Activated T-cell treated with anti-CD3 and anti-CD28 coated beads, Interleukin-2, amount 50 U/mL, for 48 hours (primary cell): Measurements from ENCODE around the gene CRIP2.

ENCODE experiments used
- DNase-seq, 2 experiments: peaks; one replicate each; pipeline ENCODE4 v3.0.0-alpha.2; 2020

The CRIP2 gene, protein sequence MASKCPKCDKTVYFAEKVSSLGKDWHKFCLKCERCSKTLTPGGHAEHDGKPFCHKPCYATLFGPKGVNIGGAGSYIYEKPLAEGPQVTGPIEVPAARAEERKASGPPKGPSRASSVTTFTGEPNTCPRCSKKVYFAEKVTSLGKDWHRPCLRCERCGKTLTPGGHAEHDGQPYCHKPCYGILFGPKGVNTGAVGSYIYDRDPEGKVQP

DNA sequence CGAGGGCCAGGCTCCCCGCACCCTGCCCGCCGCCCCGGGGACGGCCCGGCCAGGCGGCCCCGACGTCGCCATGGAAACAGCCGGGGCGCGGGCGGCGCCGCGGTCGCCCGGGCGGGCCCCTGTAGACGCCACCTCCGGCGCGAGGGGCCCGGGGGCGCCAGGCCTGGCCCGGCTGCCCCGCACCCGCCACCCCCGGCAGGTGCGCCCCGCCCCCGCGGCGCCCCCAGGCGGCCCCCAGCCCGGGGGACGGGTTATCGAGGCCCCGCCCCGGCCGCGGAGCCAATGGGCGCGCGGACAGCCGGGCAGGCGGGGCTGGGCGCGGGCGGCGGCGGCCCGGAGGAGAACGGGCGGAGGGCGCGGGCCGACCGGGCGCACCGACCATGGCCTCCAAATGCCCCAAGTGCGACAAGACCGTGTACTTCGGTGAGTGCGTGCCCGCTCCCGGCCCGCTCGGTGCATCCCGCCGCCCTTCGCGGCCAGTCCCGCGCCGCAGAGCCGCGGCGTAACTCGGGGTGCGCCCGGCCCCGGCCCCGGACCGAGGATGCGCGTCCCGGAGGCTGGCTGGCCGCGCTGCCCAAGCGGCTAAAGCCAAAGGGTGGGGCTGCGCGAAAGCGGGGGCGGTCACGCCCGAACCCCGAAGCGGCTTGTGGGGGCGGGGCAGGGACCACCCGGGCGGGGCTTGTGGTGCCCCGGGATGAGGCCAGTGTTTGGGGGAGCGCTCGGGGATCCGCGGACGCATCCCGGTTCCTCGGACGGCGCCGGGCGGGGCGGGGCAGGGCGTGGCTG is at the start of gene CRIP2:
Gene CRIP2, plus strand, starts transcription at position 339 of the 786 bp plus-strand sequence. Its CDS starts 42 bp downstream, at position 381.
- DNase-seq: no peak

DNA sequence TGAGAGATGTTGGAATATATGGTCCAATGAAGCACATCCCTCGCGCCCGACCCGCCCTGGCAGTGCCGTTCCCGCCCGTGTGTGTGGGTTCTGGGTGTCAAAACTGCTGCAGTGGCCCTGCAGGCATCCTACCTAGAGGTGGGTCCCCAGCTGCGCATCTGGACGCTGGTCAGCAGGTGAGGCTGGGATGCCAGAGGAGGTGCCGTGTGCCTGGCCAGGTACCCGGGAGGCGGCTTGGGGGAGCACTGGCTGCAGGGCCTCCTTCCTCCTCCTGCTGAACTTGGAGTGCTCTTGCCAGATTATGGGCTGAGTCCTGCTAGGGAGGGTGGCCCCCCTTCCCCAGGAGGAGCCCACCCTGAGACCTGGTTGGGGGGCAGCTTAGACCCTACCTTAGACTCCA is 49.8 kb upstream of the CRIP2 start:
- DNase-seq: no peak

DNA sequence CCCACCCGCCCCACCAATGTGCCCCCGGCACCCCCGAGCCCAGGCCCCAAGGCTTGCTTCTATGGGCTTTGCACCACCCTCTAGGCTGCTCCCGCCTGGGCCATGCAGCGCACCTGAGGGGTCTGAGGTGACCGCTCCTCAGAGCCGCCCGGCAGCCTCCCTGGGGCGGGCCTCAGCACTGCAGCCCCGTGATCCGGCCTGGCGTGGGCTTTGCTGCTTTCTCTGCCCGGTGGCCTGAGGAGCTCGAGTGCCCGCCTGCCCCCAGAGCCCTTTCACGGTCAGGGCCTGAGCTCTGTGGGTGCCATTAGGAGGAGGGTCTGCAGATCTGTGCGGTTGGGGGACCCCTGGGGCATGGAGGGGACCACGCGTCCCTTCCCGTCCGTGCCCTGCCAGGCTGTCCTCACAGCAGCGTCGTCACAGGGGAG is 48.8 kb upstream of the CRIP2 start:
- no peak for DNase-seq

DNA sequence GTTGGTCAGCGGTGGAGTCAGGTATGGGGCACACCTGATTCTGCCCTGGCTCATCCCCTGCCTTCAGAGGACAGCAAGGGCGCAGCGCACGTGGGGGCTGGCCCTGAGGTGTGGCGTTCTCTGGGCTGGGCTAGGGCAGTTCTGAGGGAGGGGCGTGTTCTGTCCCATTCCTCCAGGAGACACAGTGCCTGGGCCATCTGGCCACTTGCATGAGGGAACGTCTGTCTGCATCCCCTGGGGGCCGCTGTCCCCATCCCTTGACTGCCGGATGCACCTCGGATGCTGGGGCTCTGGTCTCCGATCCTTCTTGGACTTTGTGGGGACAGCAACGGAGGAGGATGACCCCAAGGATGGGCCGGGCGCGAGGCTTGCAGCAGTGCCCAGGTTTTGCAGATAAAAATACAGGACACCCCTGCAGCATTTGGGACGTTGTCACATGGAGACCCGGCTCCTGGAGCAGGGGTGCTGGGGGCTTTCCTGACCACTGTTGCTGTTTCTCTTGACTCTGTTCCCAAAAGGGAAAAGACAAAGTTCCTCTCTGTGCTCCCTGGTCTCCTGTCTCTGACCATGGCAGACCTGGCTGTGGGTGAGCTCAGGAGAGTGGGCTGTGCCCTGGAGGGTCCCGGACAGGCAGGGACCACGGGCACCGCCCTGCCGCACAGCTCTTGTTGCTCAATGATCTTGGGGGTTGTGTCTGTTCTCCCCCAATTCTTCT is 48.0 kb upstream of the CRIP2 start:
- DNase-seq: no peak

DNA sequence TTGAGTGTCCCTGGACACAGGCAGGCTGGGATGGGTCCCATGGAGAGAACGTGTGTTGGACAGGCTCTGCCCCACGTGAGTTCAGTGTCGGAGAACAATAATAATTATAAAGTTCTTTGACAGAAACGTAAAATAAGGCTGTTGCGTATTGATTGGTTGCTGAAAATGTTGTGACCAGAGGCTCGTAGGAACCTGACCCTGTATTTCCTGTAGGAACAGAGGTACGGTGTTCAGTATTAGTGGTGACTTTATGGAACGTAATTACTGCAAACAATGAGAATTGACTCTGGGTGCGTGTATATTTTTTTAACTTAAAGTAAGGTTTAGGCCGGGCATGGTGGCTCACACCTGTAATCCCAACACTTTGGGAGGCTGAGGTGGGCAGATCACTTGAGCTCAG is 47.2 kb upstream of the CRIP2 start:
- DNase-seq: no peak

DNA sequence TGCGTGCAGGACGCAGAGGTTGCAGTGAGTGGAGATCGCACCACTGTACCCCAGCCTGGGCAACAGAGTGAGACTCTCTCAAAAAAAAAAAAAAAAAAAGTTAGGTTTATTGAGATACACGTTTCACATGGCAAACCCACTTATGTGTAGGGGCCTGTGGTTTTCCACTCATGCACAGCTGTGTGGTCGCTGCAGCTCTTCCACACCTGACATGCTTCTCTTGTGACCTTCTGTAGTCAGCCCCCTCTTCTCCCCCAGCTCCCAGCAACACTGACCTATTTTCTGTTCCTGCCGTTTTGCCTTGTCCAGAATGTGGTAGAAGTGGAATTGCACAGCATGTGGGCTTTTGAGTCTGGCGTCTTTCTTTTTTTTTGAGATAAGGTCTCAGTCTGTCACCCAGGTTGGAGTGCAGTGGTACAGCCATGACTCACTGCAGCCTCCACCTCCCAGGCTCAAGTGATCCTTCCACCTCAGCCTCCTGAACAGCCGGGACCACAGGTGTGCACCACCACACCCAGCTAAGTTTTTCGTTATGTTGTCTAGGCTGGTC is 46.6 kb upstream of the CRIP2 start:
- DNase-seq: no peak

DNA sequence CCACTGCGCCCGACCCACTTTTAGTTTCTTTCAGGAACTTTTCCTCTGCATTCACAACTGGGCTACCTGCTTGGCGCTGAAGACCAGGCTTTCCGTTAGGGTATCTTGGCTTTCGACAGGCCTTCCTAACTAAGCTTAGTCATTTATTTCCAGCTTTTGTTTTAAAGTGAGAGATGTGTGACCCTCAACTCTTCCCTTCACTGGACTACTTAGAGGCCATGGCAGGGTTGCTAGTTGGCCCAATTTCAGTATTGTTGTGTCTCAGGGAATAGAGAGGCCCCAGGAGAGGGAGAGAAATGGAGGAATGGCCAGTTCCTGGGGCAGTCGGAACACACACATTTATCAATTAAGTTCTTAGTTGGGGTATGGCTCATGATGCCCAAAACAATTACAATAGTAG is 44.6 kb upstream of the CRIP2 start:
- DNase-seq: no peak

DNA sequence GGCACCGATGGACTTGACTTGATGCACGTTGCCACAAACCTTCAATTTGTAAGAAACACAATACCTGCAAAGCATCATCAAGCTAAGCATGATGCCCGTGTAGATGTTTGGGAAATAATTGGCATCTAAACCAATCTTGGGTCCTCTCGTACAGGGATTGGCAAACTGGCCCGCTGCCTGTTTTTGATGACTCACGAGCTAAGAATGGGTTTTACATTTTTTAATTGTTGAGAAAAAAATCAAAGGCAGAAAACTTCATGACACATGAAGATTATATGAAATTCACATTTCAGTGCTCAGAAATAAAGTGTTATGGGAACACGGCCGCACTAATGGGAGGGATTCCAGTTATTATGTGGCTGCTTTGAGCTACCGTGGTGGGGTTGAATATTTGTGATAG is 44.1 kb upstream of the CRIP2 start:
- DNase-seq: no peak

DNA sequence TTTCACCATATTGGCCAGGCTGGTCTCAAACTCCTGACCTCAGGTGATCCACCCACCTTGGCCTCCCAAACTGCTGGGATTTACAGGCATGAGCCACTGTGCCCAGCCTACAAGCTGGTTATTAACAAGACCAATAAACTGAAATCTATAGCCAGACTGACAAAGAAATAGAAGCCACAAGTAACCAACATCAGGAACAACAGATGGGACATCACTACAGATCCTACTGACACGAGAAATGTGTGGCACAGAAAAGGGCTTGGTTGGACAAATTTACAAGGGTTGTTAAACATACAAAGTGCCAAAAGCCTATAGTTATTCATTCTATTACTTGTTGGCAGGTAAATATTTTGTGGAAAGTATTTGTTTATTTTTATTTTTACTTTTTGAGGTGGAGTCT is 43.4 kb upstream of the CRIP2 start:
- no peak for DNase-seq

DNA sequence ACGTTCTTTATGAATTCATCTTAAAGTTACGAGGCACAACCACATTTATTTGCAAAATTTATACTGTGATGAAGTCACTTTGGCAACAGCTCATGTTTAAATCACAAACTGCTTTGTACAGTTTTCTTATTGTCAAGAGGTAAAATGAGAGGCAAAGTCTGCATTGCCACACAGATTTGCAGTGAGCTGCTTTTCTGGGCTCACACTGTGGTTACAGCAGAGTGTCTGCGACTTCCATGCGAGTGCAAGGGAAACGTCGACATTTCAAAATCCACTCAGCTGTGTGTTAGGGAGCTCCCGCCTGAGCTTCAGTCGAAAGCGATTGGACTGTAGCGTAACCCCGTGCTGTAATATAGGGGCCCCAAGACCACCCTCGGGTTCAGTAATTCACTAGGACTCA is 42.0 kb upstream of the CRIP2 start:
- DNase-seq: no peak

DNA sequence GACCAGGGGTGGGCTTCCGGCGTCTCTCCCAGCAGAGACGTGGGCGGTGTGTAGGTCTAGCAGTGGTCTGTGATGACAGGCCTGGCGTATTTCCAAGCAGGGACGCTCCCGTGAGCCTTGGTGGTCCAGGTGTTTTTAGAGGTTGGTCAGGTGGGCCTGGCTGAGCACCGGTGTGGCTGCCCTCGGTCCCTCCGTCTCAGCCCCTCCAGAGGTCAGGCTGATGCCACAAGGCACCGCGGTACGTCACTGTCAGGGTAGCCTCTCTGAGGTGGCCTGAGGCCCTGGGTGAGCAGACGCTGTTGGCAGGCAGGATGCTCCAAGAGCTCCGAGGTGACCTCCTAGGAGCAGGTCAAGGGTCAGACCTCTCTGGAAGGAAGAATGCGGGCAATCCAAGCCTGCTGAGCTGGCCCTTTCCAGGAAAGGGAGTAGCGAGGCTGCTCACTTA is 41.4 kb upstream of the CRIP2 start:
- DNase-seq: no peak

DNA sequence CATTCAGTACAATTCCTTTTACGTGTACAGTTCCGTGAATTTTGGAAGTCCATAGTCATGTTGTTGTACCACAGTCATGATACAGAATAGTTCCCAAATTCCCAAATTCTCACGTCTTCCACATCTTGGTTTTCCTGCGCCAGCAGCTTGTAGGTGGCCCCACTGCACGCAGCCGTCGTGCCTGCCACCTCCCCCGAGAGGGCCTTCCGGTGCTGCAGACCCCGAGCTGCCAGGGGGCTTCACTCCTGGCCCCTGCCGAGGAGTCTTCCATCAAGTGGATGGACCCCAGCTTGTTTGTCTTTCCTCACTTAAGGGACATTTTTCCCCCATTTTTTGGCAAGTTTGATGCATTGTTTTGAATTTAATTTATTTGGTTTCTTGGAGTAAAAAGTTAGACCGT is 38.2 kb upstream of the CRIP2 start:
- no peak for DNase-seq

DNA sequence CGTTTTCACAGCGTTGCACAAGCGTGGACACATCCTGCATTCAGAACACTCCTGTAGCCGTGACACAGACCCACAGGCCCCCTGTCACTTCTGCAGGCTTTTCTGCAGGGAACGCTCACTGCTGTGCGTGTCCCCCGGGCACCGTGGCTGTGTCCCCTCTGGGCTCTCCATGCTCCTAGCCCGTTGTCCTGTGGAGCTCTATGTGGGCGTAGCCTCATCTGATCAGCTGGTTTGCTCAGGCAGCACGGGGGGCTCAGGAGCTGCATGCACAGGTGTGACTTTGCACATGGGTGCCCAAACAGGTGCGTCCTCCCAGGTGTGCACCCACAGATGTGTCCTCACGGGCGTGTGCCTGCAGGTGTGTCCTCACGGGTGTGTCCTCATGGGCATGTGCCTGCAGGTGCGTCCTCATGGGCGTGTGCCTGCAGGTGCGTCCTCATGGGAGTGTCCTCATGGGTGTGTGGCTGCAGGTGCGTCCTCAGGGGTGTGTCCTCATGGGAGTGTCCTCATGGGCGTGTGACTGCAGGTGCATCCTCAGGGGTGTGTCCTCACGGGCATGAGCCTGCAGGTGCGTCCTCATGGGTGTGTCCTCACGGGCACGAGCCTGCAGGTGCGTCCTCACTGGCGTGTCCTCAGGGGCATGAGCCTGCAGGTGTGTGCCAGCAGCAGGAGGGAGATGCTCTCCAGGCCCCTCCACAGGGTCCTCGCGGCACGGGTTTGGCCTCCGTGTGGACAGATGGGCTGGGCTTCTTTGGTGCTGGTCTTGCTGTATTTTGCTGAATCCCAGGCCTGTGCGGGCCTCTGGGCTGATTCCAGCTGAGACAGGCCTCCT is 37.5 kb upstream of the CRIP2 start:
- DNase-seq: no peak

DNA sequence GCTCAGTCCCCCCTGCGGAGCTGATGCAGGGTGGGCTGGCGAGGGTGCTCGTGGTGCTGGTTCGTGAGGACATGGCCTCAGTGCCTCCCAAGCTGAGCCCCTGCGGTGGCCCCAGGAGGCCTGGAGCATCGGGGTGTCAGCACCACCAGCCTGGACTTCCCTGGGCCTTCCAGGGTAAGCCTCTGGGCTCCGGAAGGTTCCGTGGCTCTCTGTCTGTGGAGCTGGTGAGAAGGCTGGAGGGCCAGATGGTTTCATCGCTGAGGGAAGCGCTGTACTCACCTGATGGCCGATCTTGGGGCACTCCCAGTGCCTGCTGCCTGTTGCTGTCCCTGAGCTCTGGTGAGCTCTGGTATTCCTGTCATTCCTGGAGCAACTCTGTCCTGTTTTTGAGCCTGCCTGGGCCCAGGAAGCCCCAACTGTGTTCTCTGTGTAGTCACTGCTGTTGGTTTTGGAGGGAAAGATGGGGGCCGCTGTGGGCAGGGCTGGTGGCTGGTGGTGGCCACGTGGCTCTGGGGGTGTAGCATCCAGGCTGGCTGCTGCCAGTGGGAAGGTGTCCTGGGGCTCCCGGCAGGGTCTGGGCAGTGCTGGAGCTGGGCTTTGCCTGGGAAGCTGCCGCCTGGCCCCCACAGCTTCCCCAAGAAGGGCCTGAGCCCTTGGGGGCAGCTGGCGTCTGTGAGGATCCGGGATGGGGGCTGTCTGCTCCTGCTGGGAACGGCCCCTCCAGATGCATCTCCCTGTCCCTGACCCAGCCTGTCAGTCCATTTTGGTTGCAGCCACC is 36.7 kb upstream of the CRIP2 start:
- no peak for DNase-seq

DNA sequence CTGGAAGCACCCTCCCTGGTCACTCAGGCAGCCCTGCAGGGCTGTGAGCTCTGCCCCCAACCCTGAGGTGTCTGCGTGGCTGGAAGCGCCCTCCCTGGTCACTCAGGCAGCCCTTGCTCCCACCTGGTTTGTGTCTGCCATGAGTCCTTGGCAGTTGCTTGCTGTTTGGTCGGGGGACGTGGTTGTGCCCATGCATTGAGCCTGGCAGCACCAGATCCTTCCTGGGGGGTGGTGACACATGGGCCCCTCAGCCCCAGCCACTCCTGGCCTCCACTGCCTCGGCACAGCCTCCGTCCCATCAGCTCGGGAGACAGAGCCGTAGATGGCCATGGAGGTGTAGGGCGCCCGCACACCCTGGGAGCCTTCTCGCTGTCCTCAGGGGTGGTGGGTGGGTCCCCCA is 35.4 kb upstream of the CRIP2 start:
- DNase-seq: no peak

DNA sequence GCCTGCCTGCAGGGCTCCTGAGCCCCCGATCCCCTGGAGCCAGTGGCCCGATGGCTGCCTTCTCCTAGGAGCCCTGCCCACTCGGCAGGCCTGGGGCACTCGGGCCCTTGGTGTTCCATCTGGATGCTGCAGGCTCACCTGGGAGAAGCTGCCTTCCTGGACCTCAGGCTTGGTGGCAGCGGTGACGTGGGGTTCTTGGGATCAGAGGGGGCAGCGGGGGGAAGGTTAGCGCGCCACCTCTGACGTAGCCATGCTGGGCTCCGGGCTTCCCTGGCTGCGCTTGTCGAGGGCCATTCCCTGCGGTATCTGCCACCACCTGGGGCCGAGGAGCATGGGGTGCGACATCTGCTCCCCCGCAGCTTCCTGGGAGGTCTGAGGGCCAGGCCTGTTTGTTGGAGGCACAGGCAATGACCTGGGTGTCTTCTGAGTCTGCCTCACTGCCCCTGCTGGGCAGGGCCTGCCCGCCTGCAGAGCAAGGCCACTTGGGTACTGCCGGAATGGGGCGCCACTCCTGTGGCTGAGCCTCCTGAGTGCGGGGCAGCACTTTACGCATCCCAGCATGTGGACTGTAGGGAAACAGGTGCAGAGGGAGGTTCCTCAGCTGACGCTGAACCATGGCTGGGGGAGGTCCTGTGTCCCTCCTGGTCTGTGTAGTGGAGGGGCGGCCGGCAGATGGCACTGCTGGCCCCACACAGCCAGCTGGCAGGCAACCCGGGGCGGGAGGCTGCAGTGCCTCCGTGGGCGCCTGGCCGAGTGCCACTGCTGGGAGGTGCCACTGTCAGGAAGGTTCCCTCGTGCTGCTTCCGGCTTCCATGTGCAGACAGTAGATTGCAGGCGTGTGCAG is 34.7 kb upstream of the CRIP2 start:
- DNase-seq: no peak

DNA sequence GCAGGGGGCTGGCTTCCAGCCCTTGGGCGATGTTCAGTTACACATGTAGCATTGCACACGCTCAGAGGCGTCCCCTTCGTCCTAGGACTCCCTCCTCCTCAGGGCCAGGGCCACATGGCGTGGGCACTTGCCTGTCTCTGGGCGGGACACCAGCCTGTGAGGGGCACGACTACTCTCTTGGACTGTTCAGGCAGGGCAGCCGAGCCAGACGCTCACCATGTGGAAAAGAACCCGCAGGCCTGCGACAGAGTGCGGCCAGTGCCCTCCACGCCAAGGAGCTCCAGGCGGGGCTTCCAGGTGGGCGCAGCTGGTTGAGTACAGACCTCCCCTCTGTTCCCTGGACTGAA is 34.1 kb upstream of the CRIP2 start:
- DNase-seq: no peak

DNA sequence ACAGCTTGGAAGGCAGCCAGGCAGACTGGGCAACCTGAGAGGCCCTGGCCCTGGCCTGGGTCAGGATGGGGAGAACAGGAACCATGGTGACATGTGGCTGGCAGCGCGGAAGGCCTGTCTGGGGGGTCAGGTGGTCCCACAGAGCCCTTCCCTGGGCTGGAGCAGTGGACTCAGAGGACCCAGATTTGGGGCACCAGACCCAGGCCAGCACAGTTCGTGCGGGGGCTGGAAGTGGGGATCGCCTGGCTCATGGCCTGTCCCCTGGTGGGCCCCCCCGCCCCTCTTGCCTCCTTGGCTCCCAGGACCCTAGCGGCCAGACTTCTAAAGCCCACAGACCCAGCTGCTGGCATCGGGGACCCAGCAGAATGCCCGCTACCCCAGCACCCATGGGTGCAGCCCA is 33.6 kb upstream of the CRIP2 start:
- DNase-seq: no peak

DNA sequence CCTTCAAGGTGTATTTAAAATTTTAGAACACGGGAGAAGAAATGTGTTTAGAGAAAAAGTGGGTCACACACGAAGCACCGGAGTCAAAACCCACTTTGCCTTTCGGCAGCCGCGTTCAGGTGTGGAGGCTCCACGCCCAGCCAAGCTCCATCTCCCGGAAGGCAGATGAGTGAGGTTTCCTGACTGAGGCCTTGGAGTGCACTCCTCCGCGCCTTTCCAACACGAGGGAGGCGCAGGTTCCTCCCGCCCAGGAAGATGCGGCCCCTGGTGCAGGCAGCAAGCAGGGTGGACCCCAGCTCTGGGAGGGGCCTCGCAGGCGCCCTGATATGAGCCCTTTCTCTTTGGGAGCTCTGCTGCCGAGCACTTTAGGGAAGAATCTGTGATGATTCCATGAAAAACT is 32.5 kb upstream of the CRIP2 start:
- DNase-seq: no peak

DNA sequence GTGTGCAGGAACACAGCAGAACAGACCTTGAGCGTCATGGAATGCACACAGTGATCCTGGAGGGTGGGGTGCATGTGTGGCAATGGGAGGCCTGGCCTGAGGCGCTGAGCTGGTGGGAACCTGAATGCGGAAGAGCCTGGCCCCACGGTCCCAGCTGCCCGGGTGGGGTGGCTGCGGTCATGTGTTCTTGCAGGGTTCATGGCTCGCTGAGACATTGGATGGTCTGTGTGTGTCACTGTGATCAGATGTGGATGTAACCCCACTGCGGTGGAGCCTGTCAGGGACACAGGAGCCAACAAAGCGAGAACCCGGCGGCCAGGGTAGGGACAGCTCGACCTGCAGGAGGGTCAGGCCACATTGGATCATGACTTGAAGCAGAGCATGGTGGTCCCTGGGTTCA is 31.8 kb upstream of the CRIP2 start:
- no peak for DNase-seq

DNA sequence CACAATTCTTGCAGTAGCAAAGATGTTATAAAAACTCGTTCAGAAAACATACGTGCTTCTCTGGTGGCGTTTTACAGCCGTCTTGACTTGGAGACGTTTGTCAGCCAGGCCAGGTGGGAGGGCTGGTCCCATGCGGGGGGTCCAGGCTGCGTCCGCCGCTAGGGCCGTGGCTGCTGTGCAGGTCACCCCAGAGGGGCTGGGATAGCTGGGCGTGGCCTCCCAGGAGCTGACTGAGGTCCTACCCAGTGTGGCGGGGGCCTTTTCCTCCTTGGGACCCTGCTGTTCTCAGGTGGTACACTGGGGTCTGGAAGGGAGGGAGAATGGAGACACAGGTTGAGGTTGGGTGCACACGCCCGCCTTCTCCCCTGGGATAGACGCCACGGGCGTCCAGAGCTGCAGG is 29.8 kb upstream of the CRIP2 start:
- no peak for DNase-seq
